ENCODE results near the gene PRKG1. TPM values are rescaled to one million over a fixed set of nuclear protein-coding genes. Genes with fewer than 3 reads are reported as not detected.

Gene PRKG1
- total RNA-seq, 1 experiment from 2014 or later: 0.09 TPM

- H3K4me3 ChIP-seq (ENCODE audit: low read depth, low read length): no peak overlapping the region
- Mint-ChIP-seq H3K9me3 (ENCODE audit: unreplicated experiment) (no peaks in the 10 kb centered on the region), H3K36me3 (ENCODE audit: insufficient read depth, unreplicated experiment) (no peaks in the 10 kb centered on the region), H3K4me3 (ENCODE audit: unreplicated experiment) (no peak overlapping the region), H3K27ac (ENCODE audit: unreplicated experiment) (no peak overlapping the region), H3K4me1 (ENCODE audit: low read depth, unreplicated experiment) (no peaks in the 10 kb centered on the region), H3K27me3 (ENCODE audit: insufficient read depth, unreplicated experiment) (peaks cover 2% of the 10 kb centered on the region)
- ChIA-PET CTCF (no interaction called here), POLR2A (no interaction called here)
- TF ChIP-seq, protein P1, sequence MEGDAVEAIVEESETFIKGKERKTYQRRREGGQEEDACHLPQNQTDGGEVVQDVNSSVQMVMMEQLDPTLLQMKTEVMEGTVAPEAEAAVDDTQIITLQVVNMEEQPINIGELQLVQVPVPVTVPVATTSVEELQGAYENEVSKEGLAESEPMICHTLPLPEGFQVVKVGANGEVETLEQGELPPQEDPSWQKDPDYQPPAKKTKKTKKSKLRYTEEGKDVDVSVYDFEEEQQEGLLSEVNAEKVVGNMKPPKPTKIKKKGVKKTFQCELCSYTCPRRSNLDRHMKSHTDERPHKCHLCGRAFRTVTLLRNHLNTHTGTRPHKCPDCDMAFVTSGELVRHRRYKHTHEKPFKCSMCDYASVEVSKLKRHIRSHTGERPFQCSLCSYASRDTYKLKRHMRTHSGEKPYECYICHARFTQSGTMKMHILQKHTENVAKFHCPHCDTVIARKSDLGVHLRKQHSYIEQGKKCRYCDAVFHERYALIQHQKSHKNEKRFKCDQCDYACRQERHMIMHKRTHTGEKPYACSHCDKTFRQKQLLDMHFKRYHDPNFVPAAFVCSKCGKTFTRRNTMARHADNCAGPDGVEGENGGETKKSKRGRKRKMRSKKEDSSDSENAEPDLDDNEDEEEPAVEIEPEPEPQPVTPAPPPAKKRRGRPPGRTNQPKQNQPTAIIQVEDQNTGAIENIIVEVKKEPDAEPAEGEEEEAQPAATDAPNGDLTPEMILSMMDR (IDR thresholded peaks at IDR 0.05; ENCODE audit: insufficient read depth in 1 of 2, low read depth in 1 of 2, low read length in 1 of 2, severe bottlenecking in 1 of 2, unreplicated experiment in 1 of 2): no peak
- intact Hi-C loops (cut with micrococcal nuclease; ENCODE audit: unreplicated experiment): no loop called here
- no peaks in the 10 kb centered on the region for H3K36me3 ChIP-seq (ENCODE audit: control insufficient read depth, insufficient read depth, low read length)
- no peaks in the 10 kb centered on the region for H3K9me3 ChIP-seq
- DNase-seq: no peak
- no peaks in the 10 kb centered on the region; the same call in 1 of the 2 replicates for H3K27me3 ChIP-seq (replicated peaks; ENCODE audit: control insufficient read depth, insufficient read depth, low read length)
- BruUV-seq (replicated peaks): no TSS peak
- H3K4me1 ChIP-seq: no peaks in the 10 kb centered on the region
Measured at GRCh38 chr10:51552879-51553278, 478.6 kb downstream of the PRKG1 start.

DNA sequence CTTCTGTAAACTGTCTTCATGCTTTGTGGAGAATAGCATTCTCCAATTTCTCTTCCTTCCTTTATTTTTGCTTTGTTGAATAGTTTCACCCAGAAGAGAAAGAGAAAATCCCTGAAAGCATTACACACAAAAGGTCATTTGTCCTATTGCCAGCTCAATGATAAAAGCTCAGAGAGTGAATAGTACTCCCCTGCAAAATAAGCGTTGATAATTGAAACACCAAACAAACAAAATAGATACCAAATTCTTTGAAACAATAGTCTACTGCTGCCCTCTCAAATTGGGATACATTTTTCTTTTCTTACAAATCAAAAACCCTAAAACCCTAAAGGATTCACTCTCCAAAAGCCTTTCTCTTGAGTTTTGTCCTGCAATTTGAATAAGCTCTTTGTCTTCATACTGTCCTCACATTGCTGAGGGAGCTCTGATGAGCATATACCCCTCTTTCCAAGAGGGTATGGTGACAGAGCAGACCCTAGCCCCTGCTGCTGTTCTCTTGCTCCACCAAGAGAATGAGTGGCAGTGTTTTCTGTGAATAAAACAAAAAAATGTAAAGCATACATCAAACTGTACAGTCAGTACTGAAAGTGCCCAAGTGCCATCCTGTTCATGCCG lies 490.7 kb downstream of the PRKG1 start:
- ChIA-PET POLR2A (no interaction called here), CTCF (no interaction called here)
- Mint-ChIP-seq H3K27me3 (ENCODE audit: insufficient read depth, unreplicated experiment) (peaks cover 2% of the 10 kb centered on the region), H3K27ac (ENCODE audit: unreplicated experiment) (no peak overlapping the region), H3K4me1 (ENCODE audit: low read depth, unreplicated experiment) (no peaks in the 10 kb centered on the region), H3K36me3 (ENCODE audit: insufficient read depth, unreplicated experiment) (no peaks in the 10 kb centered on the region), H3K9me3 (ENCODE audit: unreplicated experiment) (no peaks in the 10 kb centered on the region), H3K4me3 (ENCODE audit: unreplicated experiment) (no peak overlapping the region)
- TF ChIP-seq, protein P1 (IDR thresholded peaks at IDR 0.05; ENCODE audit: insufficient read depth in 1 of 2, low read depth in 1 of 2, low read length in 1 of 2, severe bottlenecking in 1 of 2, unreplicated experiment in 1 of 2): no peak
- Histone ChIP-seq H3K9me3 (no peaks in the 10 kb centered on the region), H3K4me1 (no peaks in the 10 kb centered on the region), H3K4me3 (ENCODE audit: low read depth, low read length) (no peak overlapping the region), H3K36me3 (ENCODE audit: control insufficient read depth, insufficient read depth, low read length) (no peaks in the 10 kb centered on the region), H3K27me3 (replicated peaks; ENCODE audit: control insufficient read depth, insufficient read depth, low read length) (no peaks in the 10 kb centered on the region)
- intact Hi-C loops (cut with micrococcal nuclease; ENCODE audit: unreplicated experiment): no loop called here
- no peak for DNase-seq
- BruUV-seq (replicated peaks): no TSS peak

- peaks cover 2% of the 10 kb centered on the region for H3K27me3 Mint-ChIP-seq (ENCODE audit: insufficient read depth, unreplicated experiment)
- H3K9me3 Mint-ChIP-seq (ENCODE audit: unreplicated experiment): no peaks in the 10 kb centered on the region
- H3K4me1 Mint-ChIP-seq (ENCODE audit: low read depth, unreplicated experiment): no peaks in the 10 kb centered on the region
- TF ChIP-seq, protein P1 (IDR thresholded peaks at IDR 0.05; ENCODE audit: insufficient read depth in 1 of 2, low read depth in 1 of 2, low read length in 1 of 2, severe bottlenecking in 1 of 2, unreplicated experiment in 1 of 2): no peak
- CTCF ChIA-PET: no interaction called here
- BruUV-seq (replicated peaks): no TSS peak
- no peaks in the 10 kb centered on the region for H3K9me3 ChIP-seq
- no peak overlapping the region for H3K4me3 Mint-ChIP-seq (ENCODE audit: unreplicated experiment)
- POLR2A ChIA-PET: no interaction called here
- no peaks in the 10 kb centered on the region for H3K36me3 ChIP-seq (ENCODE audit: control insufficient read depth, insufficient read depth, low read length)
- no peak overlapping the region for H3K4me3 ChIP-seq (ENCODE audit: low read depth, low read length)
- intact Hi-C loops (cut with micrococcal nuclease; ENCODE audit: unreplicated experiment): no loop called here
- no peaks in the 10 kb centered on the region for H3K4me1 ChIP-seq
- no peaks in the 10 kb centered on the region for H3K36me3 Mint-ChIP-seq (ENCODE audit: insufficient read depth, unreplicated experiment)
- DNase-seq: no peak
- H3K27ac Mint-ChIP-seq (ENCODE audit: unreplicated experiment): no peak overlapping the region
- no peaks in the 10 kb centered on the region for H3K27me3 ChIP-seq (replicated peaks; ENCODE audit: control insufficient read depth, insufficient read depth, low read length)
Measured at GRCh38 chr10:51567271-51567670, 493.0 kb downstream of the PRKG1 start.

All from Caco-2 (cell line).